ENCODE measurements around the gene FMO1. TPM values are rescaled to one million over a fixed set of nuclear protein-coding genes. Genes with fewer than 3 reads are reported as not detected.

Gene FMO1
- total RNA-seq, 4 donors from 2014 or later: 0.21 to 2.9 (median 0.67) TPM

GRCh38 chr1:171334024-171334640 is 85.8 kb downstream of the FMO1 start:
- H3K4me1 ChIP-seq: no peaks in the 10 kb centered on the region
- H3K4me3 ChIP-seq: no peak overlapping the region
- no peaks in the 10 kb centered on the region for H3K27me3 ChIP-seq
- no peak overlapping the region for H3K27ac ChIP-seq
- DNase-seq (ENCODE audit: low spot score in 2 of 2): no peak
- no peak for TF ChIP-seq EP300 (IDR thresholded peaks at IDR 0.05)
- no peak for TF ChIP-seq CTCF (IDR thresholded peaks at IDR 0.05)
- no peak for TF ChIP-seq POLR2A (IDR thresholded peaks at IDR 0.05)
- H3K9me3 ChIP-seq: no peaks in the 10 kb centered on the region
- WGBS, 2 donors: 60 to 70% methylated on average over 1 of the region's 1 CpG
- peaks cover 0 to 10% (median 0%) of the 10 kb centered on the region in 3 donors for H3K36me3 ChIP-seq

Small RNA genes lying within 50 kb of the gene (small RNA-seq; reads per million reads assigned to genes)
- not detected for gene RF00019

Other genes starting within 250 kb of the FMO1 start
- gene FMO3, start 157.6 kb upstream of the FMO1 start, total RNA-seq: 1 to 10 TPM; 1.8 to 4.8 (median 3.1) TPM
- gene FMO2, start 63.2 kb upstream of the FMO1 start, total RNA-seq: 10 to 100 TPM; 25.7 to 36.6 (median 33.7) TPM
- 10 to 100 TPM in 1 of 4 donors, 1 to 10 TPM in 3; 2.4 to 27.3 (median 3.9) TPM for gene FMO4, start 65.7 kb downstream of the FMO1 start, total RNA-seq
- 10 to 100 TPM; 69.8 to 91.6 (median 80.2) TPM for gene PRRC2C, start 237.0 kb downstream of the FMO1 start, total RNA-seq